ENCODE results near the gene NAP1L3. TPM values are rescaled to one million over a fixed set of nuclear protein-coding genes. Genes with fewer than 3 reads are reported as not detected.

NAP1L3 gene
- 10 to 100 TPM; 12.9 to 17.7 (median 16.2) TPM for polyA plus RNA-seq (ENCODE audit: insufficient read length in 3 of 3)

DNA sequence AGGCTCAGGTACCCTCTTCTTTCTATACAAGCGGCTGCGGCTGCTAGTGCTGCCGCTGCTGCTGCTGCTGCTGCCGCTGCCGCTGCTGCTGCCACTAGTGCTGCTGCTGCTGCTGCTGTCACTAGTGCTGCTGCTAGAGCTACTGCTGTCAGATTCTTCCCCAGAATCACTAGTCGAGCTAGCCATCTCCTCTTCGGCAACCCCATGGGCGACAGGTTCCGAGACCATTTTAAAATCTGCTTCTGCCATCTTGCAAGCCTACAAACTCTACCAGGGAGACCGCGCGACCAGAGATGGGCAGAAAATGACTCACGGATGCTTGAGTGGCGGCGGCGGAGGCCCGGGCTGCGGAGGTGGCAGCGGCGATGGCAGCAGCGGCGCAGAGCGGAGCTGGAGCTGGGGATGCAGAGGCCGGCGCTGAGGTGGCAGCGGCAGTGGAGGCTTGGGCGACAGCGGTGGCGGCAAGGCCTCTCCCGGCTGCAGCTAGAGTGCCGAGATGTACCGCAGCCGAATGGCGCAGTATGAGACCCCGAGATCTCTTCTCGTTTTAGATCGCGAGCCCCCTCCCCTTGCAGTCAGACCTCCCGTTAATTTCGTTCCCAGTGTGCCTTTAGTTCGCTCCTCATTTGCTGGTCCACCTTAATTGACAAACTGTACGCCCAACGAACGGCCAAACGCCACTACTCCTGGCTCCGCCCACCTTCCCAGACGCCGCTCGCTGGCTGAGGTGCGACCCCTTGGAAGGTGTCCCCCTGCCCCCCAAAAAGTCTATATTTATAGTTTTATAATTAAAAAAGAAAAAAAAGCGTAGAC is at the start of gene NAP1L3:
NAP1L3 (minus strand) TSS at position 523 of the 813 bp plus-strand sequence; CDS start at position 249, 274 bp downstream.
- DNase-seq (ENCODE audit: low read depth in 3 of 3, low spot score in 2 of 3), result peak in 2 of 3 donors; percentile 54 to 59

- DNase-seq (ENCODE audit: low read depth in 3 of 3, low spot score in 2 of 3), result no peak
These were observed 37.7 kb upstream of the NAP1L3 start for GRCh38 chrX:93711076-93711475.

DNA sequence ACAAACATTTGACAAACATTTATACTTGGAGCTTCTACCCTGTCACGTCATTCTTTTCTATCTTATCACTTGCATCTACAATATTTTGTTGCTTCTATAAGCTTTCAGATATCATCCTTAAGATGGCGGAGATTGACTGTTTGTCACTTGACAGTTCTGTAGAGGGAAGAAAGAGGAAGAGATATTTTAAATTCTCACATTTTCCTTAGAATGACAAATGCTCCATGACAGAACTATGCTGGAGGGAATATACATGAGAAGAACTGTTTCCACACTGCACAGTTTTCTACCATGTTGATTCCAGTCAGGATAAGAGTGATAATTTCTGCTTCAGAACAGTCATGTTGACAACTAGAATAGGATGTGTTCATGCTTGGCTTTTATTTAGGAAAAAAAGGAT is 30.3 kb upstream of the NAP1L3 start:
- DNase-seq (ENCODE audit: low read depth in 3 of 3, low spot score in 2 of 3), result no peak

- no peak for DNase-seq (ENCODE audit: low read depth in 3 of 3, low spot score in 2 of 3)
These were observed 22.6 kb upstream of the NAP1L3 start for GRCh38 chrX:93695981-93696380.

- DNase-seq (ENCODE audit: low read depth in 3 of 3, low spot score in 2 of 3), result peak in 2 of 3 donors; percentile 1 to 37
These were observed 492 bp upstream of the NAP1L3 start, which contains the start of gene FAM133A for GRCh38 chrX:93673869-93674271. Gene FAM133A, plus strand, starts transcription at chrX:93674206. Its CDS starts 35,214 bp downstream, at chrX:93709420.

- no peak for DNase-seq (ENCODE audit: low read depth in 3 of 3, low spot score in 2 of 3)
These were observed 12.8 kb downstream of the NAP1L3 start for GRCh38 chrX:93660575-93660974.

- DNase-seq (ENCODE audit: low read depth in 3 of 3, low spot score in 2 of 3), result no peak
These were observed 24.0 kb downstream of the NAP1L3 start for GRCh38 chrX:93649381-93649780.

DNA sequence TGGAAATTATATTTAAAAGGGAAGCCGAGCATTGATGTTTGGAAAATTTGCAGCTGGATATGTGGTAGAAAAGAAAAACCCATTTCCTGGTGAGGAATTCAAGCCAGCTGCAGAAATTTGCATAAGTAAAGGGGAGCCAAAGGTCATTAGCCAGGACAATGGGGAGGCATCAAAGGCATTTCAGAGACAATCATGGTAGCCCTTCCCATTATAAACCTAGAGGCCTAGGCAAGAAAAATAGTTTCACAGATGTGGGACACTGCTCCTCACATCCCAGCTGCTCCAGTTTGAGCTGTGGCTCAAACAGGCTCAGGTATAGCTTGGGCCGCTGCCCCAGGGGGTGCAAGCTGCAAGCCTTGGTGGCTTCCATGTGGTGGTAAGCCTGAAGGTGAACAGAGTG is 35.8 kb downstream of the NAP1L3 start:
- DNase-seq (ENCODE audit: low read depth in 3 of 3, low spot score in 2 of 3), result no peak

Other genes with a start within 250 kb of the NAP1L3 start
- under 1 TPM; 0.04 to 0.08 (median 0.06) TPM for gene FAM133A, start 628 bp upstream of the NAP1L3 start, polyA plus RNA-seq (ENCODE audit: insufficient read length in 3 of 3)

Measured in right renal cortex interstitium (tissue), 3 donors.